ENCODE measurements around the gene PCDHA11. TPM values are rescaled to one million over a fixed set of nuclear protein-coding genes. Genes with fewer than 3 reads are reported as not detected.
"Not testable (repeated sequence)": the region's sequence is repeated elsewhere in the genome, so short reads cannot be mapped to it uniquely, and the experiment has no call there.

Gene PCDHA11
- total RNA-seq, result 1 to 10 TPM in 1 of 9 donors, under 1 TPM in 7, not detected in 1; 0.07 to 1.5 (median 0.35) TPM
- under 1 TPM in 2 of 3 donors, not detected in 1; 0.48 to 0.51 TPM for polyA plus RNA-seq
- long read RNA-seq, donor 1, result 0 reads
- long read RNA-seq, donor 2, result 0 reads
- long read RNA-seq, donor 3, result 0 reads
- long read RNA-seq, donor 4, result 0 reads
- long read RNA-seq, donor 5, result 0 reads
- long read RNA-seq, donor 6, result 0 reads
- long read RNA-seq, donor 7, result 0 reads
- long read RNA-seq, donor 8, result 0 reads
- long read RNA-seq, donor 9, result 0 reads
- long read RNA-seq, donor 10, result 0 reads

DNA sequence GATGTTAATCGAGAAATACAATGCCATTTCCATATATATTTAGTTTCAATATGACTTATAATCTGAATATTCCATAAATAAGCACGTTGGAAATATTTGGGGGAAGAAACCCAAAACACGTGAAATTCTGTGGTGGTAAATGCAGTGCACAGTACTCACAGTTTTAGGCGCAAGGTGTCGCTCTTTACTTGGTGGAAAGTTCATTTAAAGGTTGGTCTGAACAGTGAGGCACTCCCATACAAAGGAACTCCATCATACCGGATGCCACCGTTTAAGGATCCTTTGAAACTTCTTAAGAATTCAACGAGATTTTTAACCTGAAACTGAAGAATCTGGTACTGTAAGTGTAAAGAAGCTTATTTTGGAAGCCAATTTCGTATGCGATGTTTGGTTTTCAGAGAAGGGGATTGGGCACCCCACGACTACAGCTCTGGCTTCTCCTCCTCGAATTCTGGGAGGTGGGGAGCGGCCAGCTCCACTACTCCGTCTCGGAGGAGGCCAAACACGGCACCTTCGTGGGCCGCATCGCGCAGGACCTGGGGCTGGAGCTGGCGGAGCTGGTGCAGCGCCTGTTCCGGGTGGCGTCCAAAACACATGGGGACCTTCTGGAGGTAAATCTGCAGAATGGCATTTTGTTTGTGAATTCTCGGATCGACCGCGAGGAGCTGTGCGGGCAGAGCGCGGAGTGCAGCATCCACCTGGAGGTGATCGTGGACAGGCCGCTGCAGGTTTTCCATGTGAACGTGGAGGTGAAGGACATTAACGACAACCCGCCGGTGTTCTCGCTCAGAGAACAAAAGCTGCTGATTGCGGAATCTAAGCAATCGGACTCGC, at the start of gene PCDHA11:
Gene PCDHA11 (plus strand): TSS at position 237 of the 834 bp plus-strand sequence. CDS start 147 bp downstream, at position 384.
- H3K27me3 ChIP-seq, result no peaks in the 10 kb centered on the region
- H3K27ac ChIP-seq, result no peak within 1 kb of the TSS
- no peak for DNase-seq
- WGBS, 4 donors, result 9 to 25% (median 14%) methylated on average over 24 to 41 of the region's 41 CpGs
- TF ChIP-seq CTCF (IDR thresholded peaks at IDR 0.05) (peak in 3 of 6 experiments; percentile 6 to 22 (median 9)), POLR2A (IDR thresholded peaks at IDR 0.05) (no peak)
- H3K36me3 ChIP-seq (replicated peaks in 1 of 2), result no peaks in the 10 kb centered on the region
- H3K4me1 ChIP-seq (replicated peaks in 1 of 2), result no peaks in the 10 kb centered on the region
- H3K9me3 ChIP-seq (replicated peaks in 1 of 3), result no peaks in the 10 kb centered on the region
- no peak within 1 kb of the TSS for H3K4me3 ChIP-seq
- intact Hi-C loops (cut with DNase I), result no loop called here

DNA sequence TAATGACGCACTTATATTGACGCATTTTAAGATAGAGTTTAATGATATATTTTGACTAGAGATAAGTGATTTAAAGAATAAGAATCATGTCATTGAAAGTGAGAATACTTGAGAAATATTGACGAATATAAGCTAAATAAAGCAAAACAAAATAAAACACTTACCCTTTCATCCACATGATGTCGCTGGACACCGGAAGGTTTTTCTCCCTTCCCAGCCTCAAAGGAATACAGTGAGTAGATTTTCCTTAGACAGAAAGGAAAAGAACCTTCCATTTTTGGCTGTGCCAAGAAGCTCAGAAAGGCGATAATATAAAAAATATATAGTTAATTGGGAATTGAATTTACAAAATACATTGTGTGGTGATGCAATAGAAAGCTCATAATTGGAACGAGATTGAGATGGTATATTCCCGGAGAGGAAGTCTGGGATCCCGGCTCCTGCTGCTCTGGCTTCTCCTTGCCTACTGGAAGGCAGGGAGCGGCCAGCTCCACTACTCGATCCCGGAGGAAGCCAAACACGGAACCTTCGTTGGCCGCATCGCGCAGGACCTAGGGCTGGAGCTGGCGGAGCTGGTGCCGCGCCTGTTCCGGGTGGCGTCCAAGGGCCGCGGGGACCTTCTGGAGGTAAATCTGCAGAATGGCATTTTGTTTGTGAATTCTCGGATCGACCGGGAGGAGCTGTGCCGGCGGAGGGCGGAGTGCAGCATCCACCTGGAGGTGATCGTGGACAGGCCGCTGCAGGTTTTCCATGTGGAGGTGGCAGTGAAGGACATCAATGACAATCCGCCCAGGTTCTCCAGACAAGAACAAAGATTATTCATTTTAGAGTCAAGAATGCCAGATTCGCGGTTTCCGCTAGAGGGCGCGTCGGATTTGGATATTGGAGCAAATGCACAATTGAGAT, 47.1 kb upstream of the PCDHA11 start, which contains the start of gene PCDHA5:
Gene PCDHA5 (plus strand): TSS at position 239 of the 906 bp plus-strand sequence.
- no peaks in the 10 kb centered on the region for H3K36me3 ChIP-seq (replicated peaks in 1 of 2)
- no peak within 1 kb of the TSS for H3K4me3 ChIP-seq
- intact Hi-C loops (cut with DNase I), result no loop called here
- peaks cover 0 to 14% (median 0%) of the 10 kb centered on the region in 3 donors for H3K9me3 ChIP-seq (replicated peaks in 1 of 3)
- DNase-seq, result peak in 1 of 7 donors; percentile 19
- H3K27me3 ChIP-seq, result peaks cover 9% of the 10 kb centered on the region
- H3K4me1 ChIP-seq (replicated peaks in 1 of 2), result no peaks in the 10 kb centered on the region
- 20 to 30% (median 26%) methylated on average over 20 to 39 of the region's 39 CpGs for WGBS, 4 donors
- H3K27ac ChIP-seq, result no peak within 1 kb of the TSS
- TF ChIP-seq CTCF (IDR thresholded peaks at IDR 0.05) (peak in 2 of 6 experiments; percentile 12 to 26), POLR2A (IDR thresholded peaks at IDR 0.05) (no peak)

DNA sequence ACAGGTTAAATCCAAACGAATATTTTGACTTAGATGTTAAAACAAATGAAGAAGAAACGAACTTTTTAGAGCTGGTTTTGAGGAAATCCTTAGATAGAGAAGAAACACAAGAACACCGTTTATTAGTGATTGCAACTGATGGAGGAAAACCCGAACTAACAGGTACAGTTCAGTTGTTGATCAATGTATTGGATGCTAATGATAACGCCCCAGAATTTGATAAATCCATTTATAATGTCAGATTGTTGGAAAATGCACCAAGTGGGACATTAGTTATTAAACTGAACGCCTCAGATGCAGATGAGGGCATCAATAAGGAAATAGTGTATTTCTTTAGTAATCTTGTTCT, 46.5 kb upstream of the PCDHA11 start:
- TF ChIP-seq POLR2A (IDR thresholded peaks at IDR 0.05), result no peak
- TF ChIP-seq CTCF (IDR thresholded peaks at IDR 0.05), result no peak
- H3K4me1 ChIP-seq (replicated peaks in 1 of 2), result no peaks in the 10 kb centered on the region
- peaks cover 0 to 14% (median 0%) of the 10 kb centered on the region in 3 donors for H3K9me3 ChIP-seq (replicated peaks in 1 of 3)
- H3K27me3 ChIP-seq, result peaks cover 9% of the 10 kb centered on the region
- H3K4me3 ChIP-seq, result no peak overlapping the region
- no peak overlapping the region for H3K27ac ChIP-seq
- DNase-seq, result no peak
- intact Hi-C loops (cut with DNase I), result no loop called here
- H3K36me3 ChIP-seq (replicated peaks in 1 of 2), result no peaks in the 10 kb centered on the region
- 22 to 27% (median 25%) methylated on average over 6 of the region's 6 CpGs for WGBS, 4 donors

DNA sequence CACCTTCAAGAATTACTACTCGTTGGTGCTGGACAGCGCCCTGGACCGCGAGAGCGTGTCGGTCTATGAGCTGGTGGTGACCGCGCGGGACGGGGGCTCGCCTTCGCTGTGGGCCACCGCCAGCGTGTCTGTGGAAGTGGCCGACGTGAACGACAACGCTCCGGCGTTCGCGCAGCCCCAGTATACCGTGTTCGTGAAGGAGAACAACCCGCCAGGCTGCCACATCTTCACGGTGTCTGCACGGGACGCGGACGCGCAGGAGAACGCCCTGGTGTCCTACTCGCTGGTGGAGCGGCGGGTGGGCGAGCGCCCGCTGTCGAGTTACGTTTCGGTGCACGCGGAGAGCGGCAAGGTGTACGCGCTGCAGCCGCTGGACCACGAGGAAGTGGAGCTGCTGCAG, 45.8 kb upstream of the PCDHA11 start:
- DNase-seq; H3K27ac ChIP-seq; H3K4me1 ChIP-seq (replicated peaks in 1 of 2); intact Hi-C loops (cut with DNase I); H3K4me3 ChIP-seq; H3K36me3 ChIP-seq (replicated peaks in 1 of 2); H3K27me3 ChIP-seq: not testable (repeated sequence)
- 41 to 63% (median 50%) methylated on average over 38 to 48 of the region's 48 CpGs for WGBS, 4 donors
- H3K9me3 ChIP-seq (replicated peaks in 1 of 3), result peaks cover 0 to 14% (median 0%) of the 10 kb centered on the region in 3 donors

Measured in adrenal gland (tissue), 19 donors.